Activated T-helper 9 cell treated with anti-CD3 and anti-CD28 coated beads, Interleukin-2, amount 50 U/mL, for 16 hours (primary cell): ENCODE results near the gene DHRS7C.
"Not testable (repeated sequence)": the region's sequence is repeated elsewhere in the genome, so short reads cannot be mapped to it uniquely, and the experiment has no call there.

Experiments
- DNase-seq: peaks from one replicate; pipeline ENCODE4 v3.0.0-alpha.2; 2020; ENCODE audit warnings: low read depth

The DHRS7C gene

GRCh38 chr17:9810100-9810949 lies 18.9 kb upstream of the DHRS7C start:
- no peak for DNase-seq

DNA sequence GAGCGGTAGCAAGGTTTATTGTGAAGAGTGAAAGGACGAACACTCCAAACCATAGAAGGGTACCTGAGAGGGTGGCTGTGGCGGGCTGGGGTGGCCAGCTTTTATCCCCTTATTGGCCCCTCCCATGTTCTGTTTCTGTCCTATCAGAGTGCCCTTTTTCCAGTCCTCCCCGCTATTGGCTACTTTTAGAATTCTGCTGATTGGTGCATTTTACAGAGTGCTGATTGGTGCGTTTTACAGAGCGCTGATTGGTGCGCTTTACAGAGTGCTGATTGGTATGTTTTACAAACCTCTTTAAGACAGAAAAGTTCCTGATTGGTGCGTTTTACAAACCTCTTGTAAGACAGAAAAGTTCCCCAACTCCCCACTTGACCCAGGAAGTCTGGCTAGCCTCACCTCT lies 18.0 kb upstream of the DHRS7C start:
- no peak for DNase-seq

DNA sequence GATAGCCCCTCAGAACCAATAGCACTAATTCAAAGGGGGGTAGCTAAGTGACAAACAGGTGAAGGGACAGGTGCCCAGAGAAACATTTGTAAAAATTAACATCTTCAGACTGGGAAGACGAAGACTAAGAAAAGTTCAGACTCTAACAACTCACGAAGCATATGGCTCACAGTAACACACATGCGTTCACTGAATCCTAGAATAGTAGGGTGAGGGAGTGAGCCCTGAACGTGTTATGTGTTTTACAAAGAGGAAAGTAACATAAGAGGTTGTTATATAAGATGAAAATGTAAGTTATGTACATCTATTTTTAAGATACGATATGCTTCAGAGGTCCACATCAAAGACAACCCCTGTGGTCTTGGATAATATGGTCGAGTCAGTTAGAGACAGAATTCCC lies 15.3 kb upstream of the DHRS7C start:
- DNase-seq = no peak

DNA sequence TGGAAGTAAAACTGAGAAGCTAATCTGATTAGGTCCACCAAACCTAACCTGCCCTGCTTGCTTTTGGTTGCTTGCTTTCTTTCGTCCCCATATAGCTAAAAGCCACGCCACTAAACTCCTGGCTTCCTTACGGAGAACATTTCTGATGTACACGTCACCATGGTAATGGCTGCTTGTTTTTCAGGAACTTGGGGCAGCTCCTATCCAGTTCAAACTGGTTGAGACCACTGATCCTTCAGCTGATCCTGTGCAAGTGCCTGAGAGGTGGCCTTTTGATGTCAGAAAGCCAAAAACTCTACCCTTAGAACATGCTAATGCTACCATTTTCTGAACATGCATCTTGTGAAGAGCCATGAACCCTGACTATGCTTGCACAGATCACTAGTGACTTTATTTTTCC lies 14.4 kb upstream of the DHRS7C start:
- no peak for DNase-seq

GRCh38 chr17:9802697-9803096 lies 11.3 kb upstream of the DHRS7C start:
- DNase-seq = no peak

GRCh38 chr17:9802294-9802693 lies 10.9 kb upstream of the DHRS7C start:
- DNase-seq = no peak

DNA sequence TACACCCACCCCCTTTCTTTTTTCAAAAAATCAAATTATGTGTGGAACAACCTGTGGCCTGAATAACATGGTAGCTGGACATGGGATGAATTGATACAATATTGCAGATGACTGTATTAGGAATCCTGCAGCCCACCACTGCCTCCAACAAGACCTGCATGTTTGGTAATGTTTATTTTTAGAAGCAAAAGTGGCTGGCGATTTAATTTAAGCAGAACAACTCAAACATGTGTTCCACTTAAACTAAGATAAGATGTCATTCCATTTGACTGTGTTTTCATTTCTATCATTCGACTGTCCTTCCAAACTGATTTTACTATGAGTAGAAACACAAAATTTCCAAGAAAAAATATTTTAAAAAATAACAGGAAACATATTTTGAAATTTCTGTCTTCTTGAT lies 10.1 kb upstream of the DHRS7C start:
- no peak for DNase-seq

GRCh38 chr17:9798724-9799123 lies 7.3 kb upstream of the DHRS7C start:
- no peak for DNase-seq

DNA sequence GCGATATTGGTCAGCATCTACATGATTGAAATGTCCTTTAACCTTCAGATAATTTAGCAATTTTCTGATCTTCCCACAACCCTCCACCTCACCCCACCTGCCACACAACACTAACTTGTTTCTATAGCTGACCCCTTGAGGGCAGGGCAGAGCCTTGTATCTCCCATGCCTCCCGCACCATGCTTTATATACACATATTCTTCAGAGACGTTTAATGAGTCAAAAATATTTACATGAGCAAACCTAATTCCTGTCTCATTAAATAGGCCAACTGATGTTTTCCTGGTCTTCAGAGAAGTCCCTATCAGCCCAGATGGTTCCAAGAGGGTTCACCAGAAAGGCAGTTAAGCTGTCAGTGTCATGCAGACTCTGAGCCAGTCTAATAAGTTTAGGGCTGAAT lies 6.6 kb upstream of the DHRS7C start:
- no peak for DNase-seq

DNA sequence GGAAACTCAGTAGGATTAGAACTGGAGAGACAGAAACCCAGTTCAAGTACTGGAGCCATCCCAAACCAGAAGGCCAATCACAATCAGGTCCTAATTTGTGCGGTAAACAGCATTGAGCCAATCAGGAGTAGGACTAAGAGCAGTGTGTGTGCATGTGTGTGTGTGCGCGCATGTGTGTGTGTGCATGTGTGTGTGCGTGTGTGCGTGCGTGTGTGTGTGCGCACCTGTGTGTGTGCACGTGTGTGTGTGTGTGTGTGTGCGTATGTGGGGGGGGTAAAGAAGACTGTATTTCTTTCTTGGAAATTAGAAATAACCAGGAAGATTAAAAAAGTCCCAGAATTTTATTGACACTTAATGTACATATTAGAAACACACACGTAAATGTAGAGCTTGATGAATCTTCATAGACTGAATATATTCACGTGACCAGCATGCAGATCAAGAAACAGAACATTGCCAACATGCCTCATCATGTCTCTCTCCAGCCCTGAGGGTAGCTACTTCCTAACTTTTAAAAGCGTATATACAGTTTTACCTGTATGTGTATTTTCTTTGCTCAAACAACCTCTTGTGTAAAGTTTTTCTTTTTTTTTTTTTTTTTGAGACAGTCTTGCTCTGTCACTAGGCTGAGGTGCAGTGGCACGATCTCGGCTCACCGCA lies 919 bp upstream of the DHRS7C start:
- no peak for DNase-seq

- no peak for DNase-seq
Observed at GRCh38 chr17:9790316-9790715, 1.1 kb downstream of the DHRS7C start.

- no peak for DNase-seq
Observed at GRCh38 chr17:9788601-9789000, 2.8 kb downstream of the DHRS7C start.

DNA sequence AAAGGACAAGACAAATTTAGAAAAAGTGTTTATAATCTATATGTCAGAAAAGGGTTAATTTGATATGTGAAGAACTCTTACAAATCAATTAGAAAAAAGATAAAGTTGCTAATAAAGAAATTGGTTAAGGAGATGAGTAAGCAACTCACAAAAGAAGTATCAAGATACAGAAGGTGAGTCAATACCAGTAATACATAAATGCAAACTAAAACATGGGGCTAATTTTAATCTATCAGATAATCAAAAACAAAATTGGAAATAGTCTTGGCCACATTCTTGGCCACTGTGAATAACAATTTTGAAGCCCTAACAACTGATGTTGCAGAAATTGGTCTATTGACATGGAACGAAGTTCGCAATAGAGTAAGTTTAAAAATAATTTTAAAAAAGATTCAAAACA lies 6.8 kb downstream of the DHRS7C start:
- no peak for DNase-seq

GRCh38 chr17:9783465-9783864 lies 7.9 kb downstream of the DHRS7C start:
- not testable (repeated sequence) for DNase-seq

- DNase-seq = no peak
Observed at GRCh38 chr17:9783050-9783449, 8.3 kb downstream of the DHRS7C start.

DNA sequence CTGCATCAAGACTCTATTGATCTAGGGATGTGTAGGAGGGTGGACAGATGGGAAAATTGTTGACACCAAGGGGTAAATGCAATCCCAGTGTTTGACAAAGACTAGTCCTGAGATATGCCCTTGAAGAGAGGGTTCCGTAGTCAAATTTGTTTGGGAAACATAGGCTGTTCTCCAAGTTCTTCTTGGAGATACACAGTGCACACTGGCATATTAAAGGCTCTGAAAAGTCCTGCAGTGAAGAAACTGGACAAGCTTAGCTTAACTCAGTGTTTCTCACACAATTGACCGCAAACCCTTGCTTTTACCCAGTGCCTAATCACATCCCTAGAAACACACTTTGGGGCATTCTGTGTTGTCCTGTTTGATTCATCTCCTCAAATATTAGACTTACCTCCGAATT lies 10.8 kb downstream of the DHRS7C start:
- DNase-seq = no peak

DNA sequence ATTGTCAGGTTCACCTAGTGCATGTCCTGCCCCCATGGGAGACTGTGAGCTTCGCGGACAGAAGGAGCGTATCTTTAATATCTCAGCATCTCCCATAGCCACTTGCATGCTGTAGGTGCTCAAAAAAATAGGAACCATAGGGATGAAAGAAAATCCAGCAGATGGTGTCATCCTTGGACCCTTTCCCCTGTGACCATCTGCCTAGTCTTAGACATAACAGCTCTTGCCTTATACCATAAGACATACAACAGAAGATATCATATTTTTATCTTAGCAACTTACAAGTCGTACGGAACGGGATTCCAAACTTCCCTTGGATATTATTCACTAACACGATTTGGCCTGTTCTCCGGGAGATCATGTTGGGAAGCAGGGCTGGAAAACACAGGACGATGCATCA lies 14.5 kb downstream of the DHRS7C start:
- DNase-seq = no peak

DNA sequence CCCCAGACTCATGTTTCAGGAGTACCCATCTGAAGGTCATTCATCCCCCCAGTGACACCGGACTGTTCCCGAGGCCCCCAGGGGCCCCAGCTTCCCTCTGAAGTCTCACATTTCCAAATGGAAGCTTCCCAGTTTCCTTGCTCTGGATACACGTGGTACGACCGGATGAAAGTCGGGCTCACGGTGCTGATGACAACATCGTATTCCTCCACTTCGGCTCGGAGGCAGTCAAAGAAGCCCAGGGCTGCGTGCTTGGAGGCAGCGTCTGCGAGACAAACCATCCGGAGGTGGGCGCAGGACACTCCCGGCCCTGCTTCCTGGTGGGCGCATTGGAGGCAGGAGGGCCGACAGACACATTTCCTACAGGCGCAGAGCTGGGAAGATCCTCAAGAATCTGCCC lies 18.7 kb downstream of the DHRS7C start:
- no peak for DNase-seq

DNA sequence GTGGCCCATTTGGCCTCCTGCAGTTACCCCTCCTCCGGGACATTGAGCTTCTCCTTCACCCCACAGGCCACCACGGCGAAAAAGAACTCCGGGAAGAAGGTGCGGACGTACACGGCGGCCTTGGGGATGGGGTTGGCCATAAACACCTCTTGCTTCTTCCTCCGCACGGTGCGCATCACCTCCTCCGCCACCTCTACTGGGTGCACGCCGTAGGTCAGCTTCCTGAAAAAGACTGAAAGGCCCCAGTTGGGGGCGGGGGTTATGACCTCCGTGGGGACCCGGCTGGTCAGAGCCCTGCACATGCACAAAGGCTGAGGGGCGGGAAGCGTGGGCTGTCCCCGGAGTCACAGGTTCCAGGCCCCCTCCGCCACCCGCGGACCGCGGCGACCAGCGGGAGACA lies 19.9 kb downstream of the DHRS7C start:
- DNase-seq = no peak

DNA sequence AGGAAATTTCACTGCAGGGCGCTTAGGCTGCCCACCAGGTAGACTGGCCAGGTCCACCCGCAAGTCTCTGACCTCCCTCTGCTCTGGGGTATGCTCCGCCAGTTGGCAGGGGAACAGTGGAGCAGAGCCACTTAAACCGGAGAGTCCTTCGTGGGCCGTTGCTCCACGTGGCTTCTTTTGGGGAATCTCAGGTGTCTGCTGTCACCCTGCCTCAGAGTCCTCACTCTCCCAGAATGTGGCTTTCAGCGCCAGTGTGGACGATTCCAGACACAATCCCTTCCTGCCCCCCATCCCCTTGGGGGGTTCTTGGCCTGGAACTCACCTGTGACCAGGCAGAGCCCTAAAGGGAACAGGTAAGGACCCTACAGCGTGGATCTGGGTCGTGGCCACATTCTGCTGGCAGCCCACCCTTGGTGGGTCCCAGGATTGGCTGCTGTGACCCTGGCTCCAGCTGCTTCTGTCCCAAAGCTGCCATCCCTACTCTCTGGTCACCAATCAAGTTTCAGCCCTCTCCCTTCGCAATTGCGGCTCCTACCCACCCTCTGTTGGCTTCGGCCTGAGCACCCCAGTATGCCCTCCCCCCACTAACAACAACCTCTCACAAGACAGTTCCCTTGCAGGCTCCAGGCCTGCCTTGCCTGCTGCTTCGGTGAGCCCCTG lies 22.2 kb downstream of the DHRS7C start:
- DNase-seq = no peak

DNA sequence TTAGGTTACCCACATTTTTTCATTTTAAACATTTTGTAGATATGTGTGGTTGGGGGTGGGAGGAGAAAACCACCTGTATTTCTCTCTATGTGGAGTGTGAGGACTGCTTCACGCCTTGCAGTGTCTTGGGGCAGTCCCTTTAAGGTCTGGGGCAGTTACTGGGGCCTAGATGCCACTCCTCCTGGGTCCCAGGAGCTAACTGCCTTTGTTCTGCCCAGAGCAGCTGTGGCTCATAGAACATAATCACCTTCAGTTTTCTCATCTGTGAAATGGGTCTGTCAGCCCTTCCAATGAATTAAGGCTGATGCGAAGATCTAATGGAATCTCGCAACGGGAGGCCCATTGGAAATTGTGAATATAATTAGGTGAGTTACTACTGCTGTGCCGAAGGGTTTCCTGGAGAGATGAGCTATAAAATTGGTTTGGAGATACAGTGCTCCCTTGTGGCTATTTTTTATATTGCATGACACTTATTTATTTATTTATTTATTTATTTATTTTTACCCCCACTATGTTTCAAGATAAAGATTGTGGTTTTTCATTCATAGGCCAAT lies 22.9 kb downstream of the DHRS7C start:
- no peak for DNase-seq

GRCh38 chr17:9767432-9767991 lies 23.9 kb downstream of the DHRS7C start:
- no peak for DNase-seq

- no peak for DNase-seq
Observed at GRCh38 chr17:9766970-9767369, 24.4 kb downstream of the DHRS7C start.
